Measurements from ENCODE around the gene BORCS5. TPM values are rescaled to one million over a fixed set of nuclear protein-coding genes. Genes with fewer than 3 reads are reported as not detected.

BORCS5 gene
- total RNA-seq, 1 donor from 2014 or later = 10.1 TPM

- Histone ChIP-seq H3K4me1 (peaks cover 14% of the 10 kb centered on the region), H3K36me3 (no peaks in the 10 kb centered on the region), H3K27ac (peak overlapping the region; percentile 63), H3K27me3 (ENCODE audit: low read depth) (no peaks in the 10 kb centered on the region), H3K4me3 (no peak overlapping the region), H3K9me3 (no peaks in the 10 kb centered on the region)
- intact Hi-C loops (cut with DNase I) = no loop called here
- DNase-seq = no peak
- ATAC-seq = peak; percentile 86 to 92
- no peak for TF ChIP-seq CTCF (IDR thresholded peaks at IDR 0.05)
Measured at GRCh38 chr12:12398026-12398859, 41.4 kb downstream of the BORCS5 start.

GRCh38 chr12:12399161-12399560, 42.3 kb downstream of the BORCS5 start:
- Histone ChIP-seq H3K36me3 (no peaks in the 10 kb centered on the region), H3K27ac (peak overlapping the region; percentile 63), H3K4me3 (no peak overlapping the region), H3K4me1 (peaks cover 15% of the 10 kb centered on the region), H3K27me3 (ENCODE audit: low read depth) (no peaks in the 10 kb centered on the region), H3K9me3 (no peaks in the 10 kb centered on the region)
- DNase-seq (no peak), ATAC-seq (no peak)
- intact Hi-C loops (cut with DNase I) = no loop called here
- TF ChIP-seq CTCF (IDR thresholded peaks at IDR 0.05) = no peak

- no peak for DNase-seq
- ATAC-seq = peak in 1 of 2 donors; percentile 44
- peak overlapping the region; percentile 63 for H3K27ac ChIP-seq
- H3K27me3 ChIP-seq (ENCODE audit: low read depth) = no peaks in the 10 kb centered on the region
- peaks cover 22% of the 10 kb centered on the region for H3K4me1 ChIP-seq
- no peaks in the 10 kb centered on the region for H3K9me3 ChIP-seq
- no peak for TF ChIP-seq CTCF (IDR thresholded peaks at IDR 0.05)
- no peak overlapping the region for H3K4me3 ChIP-seq
- intact Hi-C loops (cut with DNase I) = no loop called here
- H3K36me3 ChIP-seq = no peaks in the 10 kb centered on the region
Measured at GRCh38 chr12:12399776-12400305, 43.0 kb downstream of the BORCS5 start.

- no peak for TF ChIP-seq CTCF (IDR thresholded peaks at IDR 0.05)
- intact Hi-C loops (cut with DNase I) = no loop called here
- no peak for DNase-seq
- no peaks in the 10 kb centered on the region for H3K9me3 ChIP-seq
- H3K36me3 ChIP-seq = no peaks in the 10 kb centered on the region
- no peak for ATAC-seq
- H3K4me3 ChIP-seq = no peak overlapping the region
- H3K4me1 ChIP-seq = peaks cover 25% of the 10 kb centered on the region
- H3K27ac ChIP-seq = no peak overlapping the region
- H3K27me3 ChIP-seq (ENCODE audit: low read depth) = no peaks in the 10 kb centered on the region
Measured at GRCh38 chr12:12400793-12401192, 43.9 kb downstream of the BORCS5 start.

GRCh38 chr12:12403264-12404248, 46.7 kb downstream of the BORCS5 start:
- Histone ChIP-seq H3K4me3 (no peak overlapping the region), H3K4me1 (peaks cover 23% of the 10 kb centered on the region), H3K9me3 (no peaks in the 10 kb centered on the region), H3K36me3 (no peaks in the 10 kb centered on the region), H3K27ac (peak overlapping the region; percentile 32), H3K27me3 (ENCODE audit: low read depth) (no peaks in the 10 kb centered on the region)
- no peak for TF ChIP-seq CTCF (IDR thresholded peaks at IDR 0.05)
- ATAC-seq = peak; percentile 44 to 67
- no peak for DNase-seq
- intact Hi-C loops (cut with DNase I) = no loop called here

Measured in lower lobe of right lung (tissue), 2 donors.